ENCODE measurements around the gene HECTD1. TPM values are rescaled to one million over a fixed set of nuclear protein-coding genes. Genes with fewer than 3 reads are reported as not detected.

Gene HECTD1
- total RNA-seq, 1 experiment from 2014 or later, result 160 TPM

DNA sequence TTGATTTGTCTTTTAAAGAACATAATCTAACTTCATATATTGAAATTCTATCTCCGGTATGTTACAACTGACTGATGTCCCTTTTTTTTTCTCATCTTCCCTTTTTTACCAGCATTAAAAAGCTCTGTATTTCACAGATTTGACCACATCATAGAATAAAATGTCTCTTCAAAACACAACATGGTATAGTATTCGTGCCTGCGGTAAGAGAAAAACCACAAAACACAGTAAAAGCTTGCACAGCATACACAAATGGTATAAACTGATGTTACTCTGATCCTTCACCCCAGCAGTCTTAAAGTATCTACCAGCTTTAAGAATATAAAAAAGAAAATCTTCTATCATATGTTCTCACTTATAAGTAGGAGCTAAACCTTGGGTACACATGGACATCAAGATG lies 83.4 kb downstream of the HECTD1 start (continued):
- TF ChIP-seq YY1 (IDR thresholded peaks at IDR 0.05; ENCODE audit: extremely low read depth, insufficient replicate concordance, low read depth, low read length), result no peak
- TF ChIP-seq REST (IDR thresholded peaks at IDR 0.05; ENCODE audit: low read depth), result no peak

DNA sequence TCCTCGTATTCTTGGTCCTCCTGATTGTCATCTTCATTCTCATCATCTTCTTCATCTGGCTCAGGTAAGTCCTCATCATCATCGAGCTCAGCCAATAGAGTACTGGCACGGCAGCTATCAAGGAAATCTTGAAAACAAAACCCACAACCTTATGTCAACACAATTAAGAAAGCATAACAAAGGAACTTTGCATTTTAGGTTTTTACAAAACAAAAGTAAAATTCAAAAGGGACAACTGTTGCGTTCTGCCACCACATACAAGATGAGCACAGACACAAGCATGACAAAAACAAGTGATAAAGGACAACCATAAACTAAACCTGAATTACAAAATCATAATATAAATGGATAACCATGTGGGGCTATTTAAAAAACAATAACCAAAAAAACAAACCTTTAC lies 84.7 kb downstream of the HECTD1 start:
- ChIA-PET CTCF (no interaction called here), POLR2A (no interaction called here)
- no peak overlapping the region for H3K4me2 ChIP-seq (ENCODE audit: low read length)

More for the DNA sequence above, 84.7 kb downstream of the HECTD1 start:
- Histone ChIP-seq H4K20me1 (ENCODE audit: insufficient read depth) (no peaks in the 10 kb centered on the region), H3K9ac (ENCODE audit: low read length) (no peak overlapping the region), H3K4me1 (ENCODE audit: control insufficient read depth in 1 of 2, insufficient read depth in 2 of 2, low read length in 2 of 2) (no peaks in the 10 kb centered on the region), H2AFZ (ENCODE audit: low read depth, low read length, poor library complexity, severe bottlenecking) (no peak overlapping the region), H3K27ac (ENCODE audit: low read depth, low read length) (no peak overlapping the region), H3K9me3 (ENCODE audit: control insufficient read depth in 1 of 2, insufficient read depth in 1 of 2, low read depth in 1 of 2, low read length in 2 of 2) (no peaks in the 10 kb centered on the region), H3K36me3 (ENCODE audit: control insufficient read depth in 1 of 2, insufficient read depth in 2 of 2, low read length in 2 of 2) (peaks cover 42 to 47% of the 10 kb centered on the region in 2 experiments), H3K9me2 (ENCODE audit: insufficient read depth) (no peaks in the 10 kb centered on the region), H3K4me3 (replicated peaks in 1 of 2; ENCODE audit: low read depth in 1 of 2, low read length in 2 of 2) (no peak overlapping the region), H3K27me3 (ENCODE audit: insufficient read depth, low read length) (no peaks in the 10 kb centered on the region), H3K79me2 (ENCODE audit: insufficient read depth, low read length) (peaks cover 9% of the 10 kb centered on the region; the same call in 1 of the 2 replicates)
- DNase-seq (ENCODE audit: low read depth, low spot score) (no peak), ATAC-seq (no peak)
- intact Hi-C loops (cut with micrococcal nuclease), result no loop called here
- TF ChIP-seq SIN3A (IDR thresholded peaks at IDR 0.05; ENCODE audit: low read depth) (no peak), SP1 (IDR thresholded peaks at IDR 0.05; ENCODE audit: low read depth) (no peak), EZH2phosphoT487 (IDR thresholded peaks at IDR 0.05; ENCODE audit: borderline replicate concordance) (no peak), ZFX (IDR thresholded peaks at IDR 0.05) (no peak), YY1 (IDR thresholded peaks at IDR 0.05; ENCODE audit: extremely low read depth, insufficient replicate concordance, low read depth, low read length) (no peak), REST (IDR thresholded peaks at IDR 0.05; ENCODE audit: low read depth) (no peak)
- TF ChIP-seq, protein P1, sequence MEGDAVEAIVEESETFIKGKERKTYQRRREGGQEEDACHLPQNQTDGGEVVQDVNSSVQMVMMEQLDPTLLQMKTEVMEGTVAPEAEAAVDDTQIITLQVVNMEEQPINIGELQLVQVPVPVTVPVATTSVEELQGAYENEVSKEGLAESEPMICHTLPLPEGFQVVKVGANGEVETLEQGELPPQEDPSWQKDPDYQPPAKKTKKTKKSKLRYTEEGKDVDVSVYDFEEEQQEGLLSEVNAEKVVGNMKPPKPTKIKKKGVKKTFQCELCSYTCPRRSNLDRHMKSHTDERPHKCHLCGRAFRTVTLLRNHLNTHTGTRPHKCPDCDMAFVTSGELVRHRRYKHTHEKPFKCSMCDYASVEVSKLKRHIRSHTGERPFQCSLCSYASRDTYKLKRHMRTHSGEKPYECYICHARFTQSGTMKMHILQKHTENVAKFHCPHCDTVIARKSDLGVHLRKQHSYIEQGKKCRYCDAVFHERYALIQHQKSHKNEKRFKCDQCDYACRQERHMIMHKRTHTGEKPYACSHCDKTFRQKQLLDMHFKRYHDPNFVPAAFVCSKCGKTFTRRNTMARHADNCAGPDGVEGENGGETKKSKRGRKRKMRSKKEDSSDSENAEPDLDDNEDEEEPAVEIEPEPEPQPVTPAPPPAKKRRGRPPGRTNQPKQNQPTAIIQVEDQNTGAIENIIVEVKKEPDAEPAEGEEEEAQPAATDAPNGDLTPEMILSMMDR (IDR thresholded peaks at IDR 0.05 in 2 of 3, conservative IDR thresholded peaks at IDR 0.05 in 1 of 3; ENCODE audit: borderline replicate concordance in 1 of 3, insufficient read depth in 1 of 3, low read depth in 2 of 3, low read length in 2 of 3), result no peak
- TF ChIP-seq, protein P2, sequence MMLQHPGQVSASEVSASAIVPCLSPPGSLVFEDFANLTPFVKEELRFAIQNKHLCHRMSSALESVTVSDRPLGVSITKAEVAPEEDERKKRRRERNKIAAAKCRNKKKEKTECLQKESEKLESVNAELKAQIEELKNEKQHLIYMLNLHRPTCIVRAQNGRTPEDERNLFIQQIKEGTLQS (IDR thresholded peaks at IDR 0.05), result no peak
- BruUV-seq (replicated peaks), result no TSS peak
- RAD21 ChIA-PET (ENCODE audit: low non-redundant PET in 1 of 2, low total read pairs in 2 of 2, uncharacterized antibody in 2 of 2, unreplicated experiment in 2 of 2), result no interaction called here

Measured in HCT116 (cell line).